Measurements from ENCODE around the gene DNM3.

DNA sequence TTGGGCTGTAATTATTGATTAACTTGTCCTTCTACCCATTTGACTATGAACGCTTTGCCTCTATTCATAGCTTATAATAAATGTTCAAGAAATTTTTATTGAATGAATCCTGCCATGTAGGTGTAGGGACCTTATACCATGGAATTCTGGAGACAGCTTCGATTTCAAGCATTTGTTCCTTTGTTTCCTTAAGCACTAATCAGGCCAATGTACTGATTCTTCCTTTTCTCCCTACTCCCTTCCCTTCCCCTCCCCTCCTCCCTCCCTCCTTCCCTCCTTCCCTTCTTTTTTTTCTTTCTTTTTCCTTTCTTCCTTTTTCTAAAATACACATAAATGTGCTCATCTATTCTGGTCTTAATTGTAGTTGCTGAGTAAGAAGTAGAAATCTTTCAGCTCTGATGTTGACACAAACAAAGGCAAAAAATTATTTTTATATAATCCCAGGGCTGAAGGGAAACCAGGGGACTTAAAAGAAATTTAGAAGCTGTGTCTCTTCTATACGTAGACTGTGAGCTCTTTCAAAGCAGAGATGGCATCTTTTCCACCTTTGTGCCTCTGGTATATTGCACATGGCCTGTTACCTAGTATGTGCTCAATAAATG is 24.9 kb upstream of the DNM3 start:
- TF ChIP-seq, protein P1, sequence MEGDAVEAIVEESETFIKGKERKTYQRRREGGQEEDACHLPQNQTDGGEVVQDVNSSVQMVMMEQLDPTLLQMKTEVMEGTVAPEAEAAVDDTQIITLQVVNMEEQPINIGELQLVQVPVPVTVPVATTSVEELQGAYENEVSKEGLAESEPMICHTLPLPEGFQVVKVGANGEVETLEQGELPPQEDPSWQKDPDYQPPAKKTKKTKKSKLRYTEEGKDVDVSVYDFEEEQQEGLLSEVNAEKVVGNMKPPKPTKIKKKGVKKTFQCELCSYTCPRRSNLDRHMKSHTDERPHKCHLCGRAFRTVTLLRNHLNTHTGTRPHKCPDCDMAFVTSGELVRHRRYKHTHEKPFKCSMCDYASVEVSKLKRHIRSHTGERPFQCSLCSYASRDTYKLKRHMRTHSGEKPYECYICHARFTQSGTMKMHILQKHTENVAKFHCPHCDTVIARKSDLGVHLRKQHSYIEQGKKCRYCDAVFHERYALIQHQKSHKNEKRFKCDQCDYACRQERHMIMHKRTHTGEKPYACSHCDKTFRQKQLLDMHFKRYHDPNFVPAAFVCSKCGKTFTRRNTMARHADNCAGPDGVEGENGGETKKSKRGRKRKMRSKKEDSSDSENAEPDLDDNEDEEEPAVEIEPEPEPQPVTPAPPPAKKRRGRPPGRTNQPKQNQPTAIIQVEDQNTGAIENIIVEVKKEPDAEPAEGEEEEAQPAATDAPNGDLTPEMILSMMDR (IDR thresholded peaks at IDR 0.05; ENCODE audit: extremely low read depth in 1 of 2, insufficient read depth in 1 of 2, low read depth in 1 of 2, low read length in 2 of 2), result no peak
- TF ChIP-seq POLR2A (IDR thresholded peaks at IDR 0.05; ENCODE audit: low read depth, low read length) (no peak), EZH2 (IDR thresholded peaks at IDR 0.05; ENCODE audit: borderline replicate concordance, low read depth, low read length, severe bottlenecking) (no peak), POLR2AphosphoS5 (IDR thresholded peaks at IDR 0.05; ENCODE audit: insufficient read depth, low read depth, low read length) (no peak), JUN (IDR thresholded peaks at IDR 0.05; ENCODE audit: borderline replicate concordance, insufficient read depth, insufficient read length, low read depth) (no peak)
